ENCODE measurements around the gene PHF2. TPM values are rescaled to one million over a fixed set of nuclear protein-coding genes. Genes with fewer than 3 reads are reported as not detected.

The PHF2 gene
- total RNA-seq, 1 experiment from 2014 or later, result 17.4 TPM

DNA sequence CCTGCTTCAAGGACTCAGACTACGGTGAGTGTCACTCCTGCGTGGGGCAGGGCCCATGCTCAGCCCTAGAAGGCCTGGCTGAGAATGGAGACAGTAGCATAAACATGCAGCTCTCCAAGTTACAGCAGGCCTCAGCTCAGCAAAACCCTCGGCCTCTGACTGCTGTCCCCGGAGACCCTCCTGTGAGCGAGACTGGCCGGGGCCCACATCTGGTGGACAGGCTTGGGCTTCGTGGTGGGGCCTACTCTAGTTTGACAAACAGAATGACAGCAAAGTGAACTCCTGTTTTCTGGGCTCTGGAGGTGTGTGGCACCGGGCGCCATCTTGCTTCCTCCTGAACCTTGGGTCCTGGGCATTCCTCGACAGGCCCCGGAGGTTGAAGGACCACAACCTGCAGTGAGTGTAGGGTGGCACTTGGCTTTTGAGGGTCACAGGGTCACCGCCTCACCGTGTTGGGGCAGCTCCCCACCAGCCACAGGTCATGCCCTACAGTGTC is 97.5 kb downstream of the PHF2 start:
- H3K4me1 Mint-ChIP-seq, result peaks cover 0 to under 1% of the 10 kb centered on the region in 2 experiments; a peak in 1 of 4 replicates
- no CpG with 5 or more reads among the region's 13 CpGs for WGBS (ENCODE audit: extremely low coverage, insufficient read length, low lambda C conversion rate)

More for the DNA sequence above, 97.5 kb downstream of the PHF2 start:
- no peak overlapping the region for H4K91ac ChIP-seq (ENCODE audit: insufficient read length, low read depth, low read length)
- no peak overlapping the region for H2BK20ac ChIP-seq (ENCODE audit: low read depth, low read length, poor library complexity, severe bottlenecking)
- H4K5ac ChIP-seq (ENCODE audit: insufficient read length, low read depth, low read length), result no peak overlapping the region
- H3T11ph ChIP-seq (ENCODE audit: low read length), result no peak overlapping the region
- no peak overlapping the region for H2BK15ac ChIP-seq (ENCODE audit: low read depth, low read length)
- no peak overlapping the region for H3K14ac ChIP-seq (ENCODE audit: insufficient read depth, low read length)
- no peak overlapping the region for H3K56ac ChIP-seq (ENCODE audit: insufficient read length, low read depth, low read length)
- H3K79me1 ChIP-seq (ENCODE audit: insufficient read depth, low read depth, low read length, poor library complexity, severe bottlenecking), result no peaks in the 10 kb centered on the region
- H3K4me3 Mint-ChIP-seq, result no peak overlapping the region
- no peak overlapping the region for H3K18ac ChIP-seq (ENCODE audit: insufficient read length, low read depth, low read length)
- H2AK5ac ChIP-seq (ENCODE audit: insufficient read length, low read length), result no peak overlapping the region
- H3K79me2 ChIP-seq (ENCODE audit: insufficient read depth, low read length), result no peaks in the 10 kb centered on the region
- H3K23me2 ChIP-seq (ENCODE audit: insufficient read length, low read depth, low read length, poor library complexity, severe bottlenecking), result peaks cover 2% of the 10 kb centered on the region
- no peak overlapping the region for H3K4me2 ChIP-seq (ENCODE audit: insufficient read depth, insufficient read length, low read length)
- H2BK120ac ChIP-seq (ENCODE audit: low read depth, low read length, poor library complexity, severe bottlenecking), result no peak overlapping the region
- peaks cover 0 to 7% of the 10 kb centered on the region in 2 experiments; a peak in 2 of 5 replicates for H3K9me3 Mint-ChIP-seq
- no peaks in the 10 kb centered on the region for H4K20me1 ChIP-seq (ENCODE audit: control insufficient read depth, insufficient read depth, insufficient read length)
- TF ChIP-seq CTCF (conservative IDR thresholded peaks at IDR 0.05), result no peak
- H2BK5ac ChIP-seq (ENCODE audit: insufficient read length, low read length), result no peak overlapping the region
- H3K4me1 ChIP-seq (ENCODE audit: insufficient read depth, low read length), result no peaks in the 10 kb centered on the region
- H3K4ac ChIP-seq (ENCODE audit: low read depth, low read length), result no peak overlapping the region
- no peaks in the 10 kb centered on the region for H3K9me3 ChIP-seq (ENCODE audit: control insufficient read depth, low read depth, low read length)
- no peak overlapping the region for H3K9ac ChIP-seq (ENCODE audit: extremely low read depth, insufficient read length, low read length)
- H3K36me3 Mint-ChIP-seq (ENCODE audit: insufficient read depth in 1 of 3, low read depth in 3 of 3), result peaks cover 1 to 24% (median 13%) of the 10 kb centered on the region in 3 experiments; a peak in 5 of 7 replicates
- no peak overlapping the region for H3K23ac ChIP-seq (ENCODE audit: insufficient read length, low read depth, low read length)
- DNase-seq, result peak; percentile 20
- no peak overlapping the region; a peak in 1 of 7 replicates for H3K27ac Mint-ChIP-seq
- no peaks in the 10 kb centered on the region; the same call in 1 of the 2 replicates for H3K27me3 Mint-ChIP-seq (ENCODE audit: low read depth)
- no peaks in the 10 kb centered on the region for H3K27me3 ChIP-seq (ENCODE audit: insufficient read depth, low read length)
- no peak overlapping the region for H3K27ac ChIP-seq (ENCODE audit: insufficient read length, low read depth, low read length)
- no peak overlapping the region for H2AFZ ChIP-seq (ENCODE audit: low read length)
- H4K8ac ChIP-seq (replicated peaks; ENCODE audit: insufficient read length, low read depth, low read length), result no peak overlapping the region
- no peak overlapping the region for H2BK12ac ChIP-seq (ENCODE audit: insufficient read length, low read depth, low read length)

All from H9 (cell line).